Stimulated activated CD8-positive, alpha-beta memory T cell treated with anti-CD3 and anti-CD28 coated beads, Interleukin-12 subunit alpha, Interleukin-12 subunit beta, amount 100 ng/mL, for 1 hour (primary cell): ENCODE data around the gene TRAIP.

ENCODE experiments used
- DNase-seq: peaks from one replicate; pipeline ENCODE4 v3.0.0-alpha.2; 2020; ENCODE audit warnings: low read depth

The TRAIP gene

GRCh38 chr3:49873623-49874022 is 17.3 kb upstream of the TRAIP start:
- no peak for DNase-seq

GRCh38 chr3:49872801-49873281 is 16.5 kb upstream of the TRAIP start:
- DNase-seq: no peak

GRCh38 chr3:49871531-49872153 is 15.3 kb upstream of the TRAIP start:
- DNase-seq: no peak

GRCh38 chr3:49869525-49870126 is 13.3 kb upstream of the TRAIP start, which contains the start of gene CAMKV:
CAMKV (minus strand) TSS chr3:49869906; CDS start chr3:49862388, 7,518 bp downstream.
- DNase-seq: no peak

- no peak for DNase-seq
These were observed 12.6 kb upstream of the TRAIP start for GRCh38 chr3:49868862-49869466.

- no peak for DNase-seq
These were observed 11.5 kb upstream of the TRAIP start for GRCh38 chr3:49867871-49868321.

GRCh38 chr3:49867400-49867799 is 11.0 kb upstream of the TRAIP start:
- DNase-seq: no peak

GRCh38 chr3:49865198-49865784 is 8.9 kb upstream of the TRAIP start:
- DNase-seq: no peak

GRCh38 chr3:49864505-49864904 is 8.1 kb upstream of the TRAIP start:
- no peak for DNase-seq

- no peak for DNase-seq
These were observed 3.4 kb upstream of the TRAIP start for GRCh38 chr3:49859576-49860305.

GRCh38 chr3:49855662-49856061 is 702 bp downstream of the TRAIP start:
- DNase-seq: no peak

GRCh38 chr3:49845694-49846093 is 10.7 kb downstream of the TRAIP start:
- no peak for DNase-seq

GRCh38 chr3:49844464-49845183 is 11.7 kb downstream of the TRAIP start:
- no peak for DNase-seq

- DNase-seq: no peak
These were observed 13.4 kb downstream of the TRAIP start for GRCh38 chr3:49842843-49843517.

GRCh38 chr3:49841806-49842205 is 14.6 kb downstream of the TRAIP start:
- no peak for DNase-seq

GRCh38 chr3:49841126-49841696 is 15.2 kb downstream of the TRAIP start:
- DNase-seq: no peak

GRCh38 chr3:49840388-49840787 is 16.0 kb downstream of the TRAIP start:
- DNase-seq: no peak

- DNase-seq: peak; percentile 77
These were observed 17.1 kb downstream of the TRAIP start for GRCh38 chr3:49839193-49839809.

GRCh38 chr3:49831341-49831740 is 25.0 kb downstream of the TRAIP start:
- no peak for DNase-seq

- DNase-seq: no peak
These were observed 30.3 kb downstream of the TRAIP start for GRCh38 chr3:49826016-49826415.
